ENCODE results near the gene SLC35B2.

The SLC35B2 gene

GRCh38 chr6:44211284-44211683 lies 46.0 kb downstream of the SLC35B2 start:
- no peak for ATAC-seq (ENCODE audit: insufficient read depth, low read depth)
- Histone ChIP-seq H2AFZ (ENCODE audit: low read depth, low read length) (no peak overlapping the region), H3K9me3 (ENCODE audit: insufficient read depth, low read length, severe bottlenecking) (no peaks in the 10 kb centered on the region), H3K4me1 (ENCODE audit: insufficient read depth, low read length) (no peaks in the 10 kb centered on the region), H3K36me3 (ENCODE audit: insufficient read depth, low read length) (no peaks in the 10 kb centered on the region), H3K4me2 (ENCODE audit: insufficient read depth, low read length) (no peak overlapping the region), H3K79me2 (ENCODE audit: insufficient read depth, low read length) (no peaks in the 10 kb centered on the region), H3K9ac (ENCODE audit: low read depth, low read length) (no peak overlapping the region), H3K27me3 (ENCODE audit: insufficient read depth, low read length, poor library complexity) (peaks cover 8% of the 10 kb centered on the region), H3K27ac (ENCODE audit: low read length) (no peak overlapping the region), H4K20me1 (ENCODE audit: insufficient read depth, low read length) (no peaks in the 10 kb centered on the region), H3K4me3 (ENCODE audit: low read depth in 1 of 2, low read length in 2 of 2) (no peak overlapping the region)
- no peak for DNase-seq
- TF ChIP-seq, protein P1, sequence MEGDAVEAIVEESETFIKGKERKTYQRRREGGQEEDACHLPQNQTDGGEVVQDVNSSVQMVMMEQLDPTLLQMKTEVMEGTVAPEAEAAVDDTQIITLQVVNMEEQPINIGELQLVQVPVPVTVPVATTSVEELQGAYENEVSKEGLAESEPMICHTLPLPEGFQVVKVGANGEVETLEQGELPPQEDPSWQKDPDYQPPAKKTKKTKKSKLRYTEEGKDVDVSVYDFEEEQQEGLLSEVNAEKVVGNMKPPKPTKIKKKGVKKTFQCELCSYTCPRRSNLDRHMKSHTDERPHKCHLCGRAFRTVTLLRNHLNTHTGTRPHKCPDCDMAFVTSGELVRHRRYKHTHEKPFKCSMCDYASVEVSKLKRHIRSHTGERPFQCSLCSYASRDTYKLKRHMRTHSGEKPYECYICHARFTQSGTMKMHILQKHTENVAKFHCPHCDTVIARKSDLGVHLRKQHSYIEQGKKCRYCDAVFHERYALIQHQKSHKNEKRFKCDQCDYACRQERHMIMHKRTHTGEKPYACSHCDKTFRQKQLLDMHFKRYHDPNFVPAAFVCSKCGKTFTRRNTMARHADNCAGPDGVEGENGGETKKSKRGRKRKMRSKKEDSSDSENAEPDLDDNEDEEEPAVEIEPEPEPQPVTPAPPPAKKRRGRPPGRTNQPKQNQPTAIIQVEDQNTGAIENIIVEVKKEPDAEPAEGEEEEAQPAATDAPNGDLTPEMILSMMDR (IDR thresholded peaks at IDR 0.05; ENCODE audit: borderline replicate concordance, extremely low read depth, low read length, poor library complexity, severe bottlenecking): no peak
- TF ChIP-seq EZH2 (IDR thresholded peaks at IDR 0.05; ENCODE audit: borderline replicate concordance, low read depth, low read length, severe bottlenecking): no peak

GRCh38 chr6:44207966-44208365 lies 49.4 kb downstream of the SLC35B2 start:
- DNase-seq: no peak
- Histone ChIP-seq H3K4me2 (ENCODE audit: insufficient read depth, low read length) (no peak overlapping the region), H3K79me2 (ENCODE audit: insufficient read depth, low read length) (no peaks in the 10 kb centered on the region), H3K27ac (ENCODE audit: low read length) (no peak overlapping the region), H3K9me3 (ENCODE audit: insufficient read depth, low read length, severe bottlenecking) (no peaks in the 10 kb centered on the region), H3K9ac (ENCODE audit: low read depth, low read length) (no peak overlapping the region), H3K4me3 (ENCODE audit: low read depth in 1 of 2, low read length in 2 of 2) (no peak overlapping the region), H4K20me1 (ENCODE audit: insufficient read depth, low read length) (no peaks in the 10 kb centered on the region), H3K27me3 (ENCODE audit: insufficient read depth, low read length, poor library complexity) (peaks cover 5% of the 10 kb centered on the region), H3K36me3 (ENCODE audit: insufficient read depth, low read length) (no peaks in the 10 kb centered on the region), H2AFZ (ENCODE audit: low read depth, low read length) (no peak overlapping the region), H3K4me1 (ENCODE audit: insufficient read depth, low read length) (no peaks in the 10 kb centered on the region)
- no peak for ATAC-seq (ENCODE audit: insufficient read depth, low read depth)
- TF ChIP-seq, protein P1 (IDR thresholded peaks at IDR 0.05; ENCODE audit: borderline replicate concordance, extremely low read depth, low read length, poor library complexity, severe bottlenecking): no peak
- no peak for TF ChIP-seq EZH2 (IDR thresholded peaks at IDR 0.05; ENCODE audit: borderline replicate concordance, low read depth, low read length, severe bottlenecking)
